ELR (cell line): Measurements from ENCODE around the gene GAGE12E.
"Not testable (repeated sequence)": the region's sequence is repeated elsewhere in the genome, so short reads cannot be mapped to it uniquely, and the experiment has no call there.

Experiments used
- DNase-seq: peaks from one replicate; pipeline ENCODE4 v3.0.0-alpha.2; 2015; ENCODE audit warnings: low read depth

Gene GAGE12E

GRCh38 chrX:49550989-49551388 lies at the start of gene GAGE12E:
TSS of gene GAGE12E (plus strand) at chrX:49551289. CDS start at chrX:49552444, 1,155 bp downstream.
- not testable (repeated sequence) for DNase-seq

GRCh38 chrX:49531877-49532276 lies 19.2 kb upstream of the GAGE12E start, which contains the start of gene GAGE12C:
TSS of gene GAGE12C (plus strand) at chrX:49532177. CDS start at chrX:49533332, 1,155 bp downstream.
- DNase-seq, result not testable (repeated sequence)

GRCh38 chrX:49541433-49541832 lies 9.7 kb upstream of the GAGE12E start, which contains the start of gene GAGE12D:
TSS of gene GAGE12D (plus strand) at chrX:49541733. CDS start at chrX:49542888, 1,155 bp downstream.
- DNase-seq, result not testable (repeated sequence)

DNA sequence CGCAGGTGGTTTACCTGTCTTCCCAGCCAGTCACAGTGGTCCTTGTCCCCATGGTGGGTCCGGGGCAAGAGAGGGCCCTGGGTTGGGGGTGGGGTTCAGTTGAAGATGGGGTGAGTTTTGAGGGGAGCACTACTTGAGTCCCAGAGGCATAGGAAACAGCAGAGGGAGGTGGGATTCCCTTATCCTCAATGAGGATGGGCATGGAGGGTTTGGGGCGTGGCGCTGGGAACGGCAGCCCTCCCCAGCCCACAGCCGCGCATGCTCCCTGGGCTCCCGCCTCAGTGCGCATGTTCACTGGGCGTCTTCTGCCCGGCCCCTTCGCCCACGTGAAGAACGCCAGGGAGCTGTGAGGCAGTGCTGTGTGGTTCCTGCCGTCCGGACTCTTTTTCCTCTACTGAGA lies 9.5 kb downstream of the GAGE12E start, which contains the start of gene GAGE12F:
Gene GAGE12F (plus strand): TSS at position 301 of the 400 bp plus-strand sequence. CDS start 1,155 bp downstream, outside the sequence.
- not testable (repeated sequence) for DNase-seq

- not testable (repeated sequence) for DNase-seq
Measured at GRCh38 chrX:49568728-49569127, 17.6 kb downstream of the GAGE12E start.

GRCh38 chrX:49569152-49569551 lies 18.1 kb downstream of the GAGE12E start:
- not testable (repeated sequence) for DNase-seq

DNA sequence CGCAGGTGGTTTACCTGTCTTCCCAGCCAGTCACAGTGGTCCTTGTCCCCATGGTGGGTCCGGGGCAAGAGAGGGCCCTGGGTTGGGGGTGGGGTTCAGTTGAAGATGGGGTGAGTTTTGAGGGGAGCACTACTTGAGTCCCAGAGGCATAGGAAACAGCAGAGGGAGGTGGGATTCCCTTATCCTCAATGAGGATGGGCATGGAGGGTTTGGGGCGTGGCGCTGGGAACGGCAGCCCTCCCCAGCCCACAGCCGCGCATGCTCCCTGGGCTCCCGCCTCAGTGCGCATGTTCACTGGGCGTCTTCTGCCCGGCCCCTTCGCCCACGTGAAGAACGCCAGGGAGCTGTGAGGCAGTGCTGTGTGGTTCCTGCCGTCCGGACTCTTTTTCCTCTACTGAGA lies 19.0 kb downstream of the GAGE12E start, which contains the start of gene GAGE12G:
Gene GAGE12G (plus strand): TSS at position 301 of the 400 bp plus-strand sequence. CDS start 1,155 bp downstream, outside the sequence.
- not testable (repeated sequence) for DNase-seq

DNA sequence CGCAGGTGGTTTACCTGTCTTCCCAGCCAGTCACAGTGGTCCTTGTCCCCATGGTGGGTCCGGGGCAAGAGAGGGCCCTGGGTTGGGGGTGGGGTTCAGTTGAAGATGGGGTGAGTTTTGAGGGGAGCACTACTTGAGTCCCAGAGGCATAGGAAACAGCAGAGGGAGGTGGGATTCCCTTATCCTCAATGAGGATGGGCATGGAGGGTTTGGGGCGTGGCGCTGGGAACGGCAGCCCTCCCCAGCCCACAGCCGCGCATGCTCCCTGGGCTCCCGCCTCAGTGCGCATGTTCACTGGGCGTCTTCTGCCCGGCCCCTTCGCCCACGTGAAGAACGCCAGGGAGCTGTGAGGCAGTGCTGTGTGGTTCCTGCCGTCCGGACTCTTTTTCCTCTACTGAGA lies 28.6 kb downstream of the GAGE12E start, which contains the start of gene GAGE12H:
Gene GAGE12H (plus strand): TSS at position 301 of the 400 bp plus-strand sequence. CDS start 1,155 bp downstream, outside the sequence.
- not testable (repeated sequence) for DNase-seq

DNA sequence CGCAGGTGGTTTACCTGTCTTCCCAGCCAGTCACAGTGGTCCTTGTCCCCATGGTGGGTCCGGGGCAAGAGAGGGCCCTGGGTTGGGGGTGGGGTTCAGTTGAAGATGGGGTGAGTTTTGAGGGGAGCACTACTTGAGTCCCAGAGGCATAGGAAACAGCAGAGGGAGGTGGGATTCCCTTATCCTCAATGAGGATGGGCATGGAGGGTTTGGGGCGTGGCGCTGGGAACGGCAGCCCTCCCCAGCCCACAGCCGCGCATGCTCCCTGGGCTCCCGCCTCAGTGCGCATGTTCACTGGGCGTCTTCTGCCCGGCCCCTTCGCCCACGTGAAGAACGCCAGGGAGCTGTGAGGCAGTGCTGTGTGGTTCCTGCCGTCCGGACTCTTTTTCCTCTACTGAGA lies 38.1 kb downstream of the GAGE12E start, which contains the start of gene GAGE2A:
Gene GAGE2A (plus strand): TSS at position 301 of the 400 bp plus-strand sequence. CDS start 1,155 bp downstream, outside the sequence.
- not testable (repeated sequence) for DNase-seq

DNA sequence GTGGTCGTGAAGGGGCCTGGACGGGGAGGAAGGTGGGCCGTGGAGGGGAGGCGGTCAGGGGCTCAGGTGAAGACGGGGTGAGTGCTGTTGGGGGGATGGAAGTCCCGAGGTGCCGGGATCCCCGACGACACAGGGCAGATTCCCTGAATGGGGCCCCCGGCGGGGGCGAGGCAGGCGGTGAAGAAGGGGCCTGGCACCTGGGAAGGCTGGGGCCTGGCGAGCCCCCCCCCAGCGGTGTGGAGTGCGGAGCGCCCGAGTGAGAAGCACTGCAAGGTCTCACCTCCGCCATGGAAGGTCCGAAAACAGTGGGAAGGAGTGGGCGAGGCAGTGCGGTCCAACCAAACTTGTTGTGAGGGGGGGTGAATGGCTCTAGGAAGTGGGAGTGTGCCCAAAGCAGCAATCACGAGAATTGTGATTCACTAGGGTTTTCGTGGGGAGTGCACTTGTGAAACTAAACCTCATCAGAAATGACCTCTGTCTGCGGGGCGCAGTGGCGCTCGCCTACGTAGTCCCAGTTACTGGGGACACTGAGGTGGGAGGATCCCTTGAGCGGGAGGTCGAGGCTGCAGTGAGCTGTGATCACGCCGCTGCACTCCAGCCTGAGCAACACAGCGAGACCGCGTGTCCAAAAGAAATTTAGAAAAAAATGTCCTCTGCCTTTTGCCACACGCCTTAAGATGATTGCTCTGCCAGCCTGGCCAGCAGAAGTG lies 38.8 kb downstream of the GAGE12E start:
- DNase-seq, result not testable (repeated sequence)

DNA sequence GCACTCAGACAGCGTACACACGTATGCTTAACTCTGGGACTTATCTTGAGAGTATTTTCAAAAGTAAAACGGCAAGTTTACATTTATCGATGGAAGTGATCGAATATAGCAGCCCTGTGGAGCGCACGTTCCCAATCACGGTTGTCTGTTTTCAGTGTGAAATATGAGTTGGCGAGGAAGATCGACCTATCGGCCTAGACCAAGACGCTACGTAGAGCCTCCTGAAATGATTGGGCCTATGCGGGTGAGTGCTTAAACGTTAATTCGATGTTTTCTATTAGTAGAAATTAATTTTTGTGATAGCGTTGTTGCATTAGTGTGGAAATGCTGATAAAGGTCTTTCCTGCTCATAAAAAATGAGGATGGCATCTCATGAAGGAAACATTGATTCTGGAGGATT lies 39.4 kb downstream of the GAGE12E start:
- DNase-seq, result not testable (repeated sequence)

DNA sequence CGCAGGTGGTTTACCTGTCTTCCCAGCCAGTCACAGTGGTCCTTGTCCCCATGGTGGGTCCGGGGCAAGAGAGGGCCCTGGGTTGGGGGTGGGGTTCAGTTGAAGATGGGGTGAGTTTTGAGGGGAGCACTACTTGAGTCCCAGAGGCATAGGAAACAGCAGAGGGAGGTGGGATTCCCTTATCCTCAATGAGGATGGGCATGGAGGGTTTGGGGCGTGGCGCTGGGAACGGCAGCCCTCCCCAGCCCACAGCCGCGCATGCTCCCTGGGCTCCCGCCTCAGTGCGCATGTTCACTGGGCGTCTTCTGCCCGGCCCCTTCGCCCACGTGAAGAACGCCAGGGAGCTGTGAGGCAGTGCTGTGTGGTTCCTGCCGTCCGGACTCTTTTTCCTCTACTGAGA lies 47.6 kb downstream of the GAGE12E start, which contains the start of gene GAGE1:
Gene GAGE1 (plus strand): TSS at position 301 of the 400 bp plus-strand sequence. CDS start 1,155 bp downstream, outside the sequence.
- not testable (repeated sequence) for DNase-seq
